Heart left ventricle (tissue), 16 donors: Measurements from ENCODE around the gene STX2. TPM values are rescaled to one million over a fixed set of nuclear protein-coding genes. Genes with fewer than 3 reads are reported as not detected.
A peak's percentile ranks its signal among the peaks of the same experiment; 100 is the strongest.

Experiments used
- ATAC-seq, 4 donors: fragments of 200-7000 bp; cut with Tn5 transposase; one replicate each; pipeline ENCODE4 v1.9.1; 2020 to 2022; ENCODE audit warnings: moderate library complexity in 4 of 4, mild to moderate bottlenecking in 3 of 4, moderate number of reproducible peaks in 1 of 4
- DNase-seq, 5 donors: peaks; one replicate each; pipeline ENCODE4 v3.0.0-alpha.2; 2020
- H3K27ac ChIP-seq, 12 donors: fragments of 200-600 bp; sonication (generic) in 4 of 12; one replicate each; pipeline versions ENCODE4 v1.5.0 to v1.8.0; 2016 to 2022; ENCODE audit warnings: mild to moderate bottlenecking in 2 of 12
- H3K27me3 ChIP-seq, 9 donors: fragments of 200-600 bp; sonication (generic) in 2 of 9; one replicate each; pipeline versions ENCODE4 v1.5.1 to v1.8.0; 2016 to 2022; ENCODE audit warnings: mild to moderate bottlenecking in 3 of 9
- H3K36me3 ChIP-seq, 9 donors: fragments of 200-600 bp; sonication (generic) in 2 of 9; one replicate each; pipeline versions ENCODE4 v1.5.0 to v1.8.0; 2018 to 2022; ENCODE audit warnings: mild to moderate bottlenecking in 2 of 9
- H3K4me1 ChIP-seq, 12 donors: fragments of 200-600 bp; sonication (generic) in 4 of 12; one replicate each; pipeline versions ENCODE4 v1.5.0 to v1.8.0; 2016 to 2022; ENCODE audit warnings: mild to moderate bottlenecking in 3 of 12
- H3K4me3 ChIP-seq, 12 donors: fragments of 200-600 bp; sonication (generic) in 4 of 12; one replicate each; pipeline versions ENCODE4 v1.5.0 to v1.8.0; 2017 to 2022; ENCODE audit warnings: mild to moderate bottlenecking in 9 of 12, moderate library complexity in 4 of 12
- H3K9me3 ChIP-seq, 12 donors: fragments of 200-600 bp; sonication (generic) in 4 of 12; one replicate each; pipeline versions ENCODE4 v1.5.0 to v1.8.0; 2016 to 2022; ENCODE audit warnings: mild to moderate bottlenecking in 1 of 12
- POLR2A ChIP-seq, 2 donors: fragments of 450-650 bp; IDR thresholded peaks; one replicate each; pipeline ENCODE4 v1.6.1; 2017; ENCODE audit warnings: antibody characterized with exemption in 2 of 2, mild to moderate bottlenecking in 2 of 2, moderate library complexity in 2 of 2
- WGBS, 4 donors: extraction: QIAGEN DNeasy Blood & Tissue Kit in 2 of 4; methylation state at CpG; one replicate each; pipeline versions ENCODE4 v1.1.5 to v1.1.7; 2013 to 2018; 5-methylcytosine and 5-hydroxymethylcytosine counted together
- intact Hi-C, 10 donors: fragments of 100-400 bp; cut with DNase I; formaldehyde crosslinking; loops; one replicate each; pipeline versions ENCODE4 v1.11.1 to v1.14.2; 2022
- polyA plus RNA-seq, 2 donors: library from polyadenylated mRNA; stranded (reverse); fragments of 200-250 nt; gene quantifications; one replicate each; pipeline ENCODE4 v1.2.3, GENCODE V29; 2013
- total RNA-seq, 9 donors: library from RNA; depleted of rRNA in 2 of 9; stranded (reverse); fragments of >200 nt in 2 of 9; fragmentation: NEBNext Ultra II Directional in 3 of 9; extraction: Animal tissue kit (Norgen Biotek cat#: 25700) in 3 of 9; gene quantifications; one replicate each; pipeline versions ENCODE4 v1.1.0 to v1.2.4, GENCODE V29; 2016 to 2023
- TF ChIP-seq, protein P1 (sequence below), 12 donors: fragments of 200-600 bp; sonication (generic) in 4 of 12; IDR thresholded peaks; one replicate each; pipeline versions ENCODE4 v1.5.0 to v1.8.0; 2018 to 2022; ENCODE audit warnings: antibody characterized with exemption in 12 of 12, mild to moderate bottlenecking in 5 of 12
- donor health status: ischemic (EF 13 %, LVEDD 7.1; RV severe dilation, severe dysfunction).
- donor health status: healthy with polysubstance abuse.
- donor health status: DM: no; HTN: yes; CAD: no.
- donor health status: DM: no; HTN: no; CAD: no.
- donor health status: ischemic (EF 25% LVEDD 6.9; RV normal size, moderate dysfunction).
- donor health status: ischemic (EF 25% LVEDD 5.7; RV mildly dilated, moderate dysfunction).
- donor health status: healthy.
- donor health status: DM: yes; HTN: yes; CAD: no.
- donor health status: ischemic (EF 35%, LVEDD 5.7; RV mildly dilated, moderate dysfunction).
- donor health status: nonischemic (EF 11% LVEDD 7.7; RV severe dilation, severe dysfunction).
- donor health status: DM: yes; HTN: yes; CAD: no.
- donor health status: PGD.
- donor health status: ischemic (EF 29% LVEDD 5.4; RV normal size, mild dysfunction).
- donor health status: nonischemic (EF 23%, LVEDD 6.1; RV moderate dilation, normal function).

The STX2 gene
- total and polyA plus RNA-seq, 11 donors: 6.2 to 21.8 (median 11.1) TPM

DNA sequence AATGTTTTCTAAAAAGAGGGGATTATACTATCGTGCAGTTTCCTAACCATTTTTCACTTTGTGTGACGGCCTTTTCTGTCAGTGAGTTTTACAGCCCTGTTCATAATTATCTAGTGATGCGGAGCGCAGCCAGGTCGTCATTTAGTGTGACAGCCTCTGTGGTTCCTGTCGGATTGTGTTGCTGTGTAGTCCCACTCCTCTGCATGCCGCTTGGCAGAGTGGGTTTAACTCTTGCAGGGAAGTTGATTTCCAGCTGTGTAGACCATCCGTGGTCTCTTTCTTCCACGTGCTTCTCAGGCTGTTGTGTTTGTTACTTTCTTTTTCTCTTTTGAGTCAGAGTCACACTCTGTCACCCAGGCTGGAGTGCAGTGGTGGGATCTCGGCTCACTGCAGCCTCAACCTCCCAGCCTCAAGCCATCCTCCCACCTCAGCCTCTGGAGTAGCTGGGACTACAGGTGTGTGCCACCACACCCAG lies 41.4 kb upstream of the STX2 start:
- H3K27ac ChIP-seq: no peak overlapping the region
- peak overlapping the region in 8 of 12 donors; percentile 5 to 51 (median 25) for H3K4me3 ChIP-seq
- intact Hi-C loops: no loop called here
- WGBS, 4 donors: 44 to 59% (median 52%) methylated on average over 10 of the region's 10 CpGs
- no peaks in the 10 kb centered on the region for H3K4me1 ChIP-seq
- peaks cover 0 to 28% (median 20%) of the 10 kb centered on the region in 9 donors for H3K36me3 ChIP-seq
- no peak for ATAC-seq
- TF ChIP-seq, protein P1, sequence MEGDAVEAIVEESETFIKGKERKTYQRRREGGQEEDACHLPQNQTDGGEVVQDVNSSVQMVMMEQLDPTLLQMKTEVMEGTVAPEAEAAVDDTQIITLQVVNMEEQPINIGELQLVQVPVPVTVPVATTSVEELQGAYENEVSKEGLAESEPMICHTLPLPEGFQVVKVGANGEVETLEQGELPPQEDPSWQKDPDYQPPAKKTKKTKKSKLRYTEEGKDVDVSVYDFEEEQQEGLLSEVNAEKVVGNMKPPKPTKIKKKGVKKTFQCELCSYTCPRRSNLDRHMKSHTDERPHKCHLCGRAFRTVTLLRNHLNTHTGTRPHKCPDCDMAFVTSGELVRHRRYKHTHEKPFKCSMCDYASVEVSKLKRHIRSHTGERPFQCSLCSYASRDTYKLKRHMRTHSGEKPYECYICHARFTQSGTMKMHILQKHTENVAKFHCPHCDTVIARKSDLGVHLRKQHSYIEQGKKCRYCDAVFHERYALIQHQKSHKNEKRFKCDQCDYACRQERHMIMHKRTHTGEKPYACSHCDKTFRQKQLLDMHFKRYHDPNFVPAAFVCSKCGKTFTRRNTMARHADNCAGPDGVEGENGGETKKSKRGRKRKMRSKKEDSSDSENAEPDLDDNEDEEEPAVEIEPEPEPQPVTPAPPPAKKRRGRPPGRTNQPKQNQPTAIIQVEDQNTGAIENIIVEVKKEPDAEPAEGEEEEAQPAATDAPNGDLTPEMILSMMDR (IDR thresholded peaks at IDR 0.05): no peak
- TF ChIP-seq POLR2A (IDR thresholded peaks at IDR 0.05): no peak
- no peaks in the 10 kb centered on the region for H3K27me3 ChIP-seq
- H3K9me3 ChIP-seq: no peaks in the 10 kb centered on the region
- DNase-seq: no peak

- Histone ChIP-seq H3K27ac (no peak overlapping the region), H3K27me3 (no peaks in the 10 kb centered on the region), H3K4me3 (peak overlapping the region in 3 of 12 donors; percentile 31 to 51 (median 43)), H3K4me1 (no peaks in the 10 kb centered on the region), H3K36me3 (peaks cover 0 to 34% (median 25%) of the 10 kb centered on the region in 9 donors), H3K9me3 (no peaks in the 10 kb centered on the region)
- ATAC-seq (no peak), DNase-seq (no peak)
- WGBS, 4 donors: 72 to 82% (median 78%) methylated on average over 16 to 17 of the region's 17 CpGs
- no peak for TF ChIP-seq POLR2A (IDR thresholded peaks at IDR 0.05)
- TF ChIP-seq, protein P1 (IDR thresholded peaks at IDR 0.05): no peak
- intact Hi-C loops: no loop called here
These were observed 40.8 kb upstream of the STX2 start for GRCh38 chr12:130879781-130880389.

DNA sequence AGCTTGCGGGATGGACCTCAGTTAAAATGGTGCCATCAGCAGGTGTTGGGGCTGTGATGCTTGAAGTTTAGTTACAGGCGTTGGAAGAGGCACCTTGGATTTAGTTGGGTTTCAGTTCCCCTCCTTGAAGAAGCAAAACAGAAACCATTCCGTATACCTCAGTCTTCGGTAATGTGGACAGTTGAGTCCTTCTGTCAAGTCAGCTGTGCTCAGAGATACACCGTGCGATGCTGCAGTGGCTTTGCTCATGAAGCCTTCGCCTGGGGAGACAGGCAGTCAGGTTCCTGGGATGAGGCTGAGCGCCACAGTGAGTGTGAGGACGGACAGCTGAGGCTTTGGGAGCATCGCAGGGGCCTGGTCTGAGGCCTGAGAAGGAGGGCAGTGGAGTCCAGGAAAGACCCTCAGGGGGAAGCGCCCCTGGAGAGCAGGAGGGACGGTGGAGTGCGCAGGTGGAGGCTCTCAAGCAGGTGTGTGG lies 40.2 kb upstream of the STX2 start:
- TF ChIP-seq, protein P1 (IDR thresholded peaks at IDR 0.05): no peak
- no peak for TF ChIP-seq POLR2A (IDR thresholded peaks at IDR 0.05)
- Histone ChIP-seq H3K4me1 (peaks cover 0 to 3% (median 0%) of the 10 kb centered on the region in 12 donors), H3K36me3 (peaks cover 0 to 40% (median 32%) of the 10 kb centered on the region in 9 donors), H3K27me3 (no peaks in the 10 kb centered on the region), H3K27ac (no peak overlapping the region), H3K9me3 (no peaks in the 10 kb centered on the region), H3K4me3 (no peak overlapping the region)
- ATAC-seq (no peak), DNase-seq (no peak)
- intact Hi-C loops: no loop called here
- WGBS, 4 donors: 89 to 96% (median 93%) methylated on average over 13 of the region's 13 CpGs

GRCh38 chr12:130878193-130879185 lies 39.4 kb upstream of the STX2 start:
- no peak overlapping the region for H3K4me3 ChIP-seq
- H3K4me1 ChIP-seq: peaks cover 0 to 10% (median 5%) of the 10 kb centered on the region in 12 donors
- intact Hi-C loops: no loop called here
- 74 to 83% (median 78%) methylated on average over 24 of the region's 24 CpGs for WGBS, 4 donors
- no peak overlapping the region for H3K27ac ChIP-seq
- ATAC-seq (no peak), DNase-seq (no peak)
- H3K36me3 ChIP-seq: peaks cover 0 to 48% (median 39%) of the 10 kb centered on the region in 9 donors
- H3K27me3 ChIP-seq: no peaks in the 10 kb centered on the region
- no peak for TF ChIP-seq POLR2A (IDR thresholded peaks at IDR 0.05)
- TF ChIP-seq, protein P1 (IDR thresholded peaks at IDR 0.05): no peak
- H3K9me3 ChIP-seq: no peaks in the 10 kb centered on the region
